Erythroblast (primary cell): Measurements from ENCODE around the gene RELT.

Experiments
- GATA1 ChIP-seq: IDR thresholded peaks from 2 replicates; pipeline ENCODE4 v1.6.1; 2011; ENCODE audit warnings: low read depth, mild to moderate bottlenecking, control low read depth, low read length, moderate library complexity
- POLR2A ChIP-seq: IDR thresholded peaks from 2 replicates; pipeline ENCODE4 v1.6.1; 2011; ENCODE audit warnings: mild to moderate bottlenecking, low read length

GRCh38 chr11:73412308-73412707 lies 36.1 kb downstream of the RELT start:
- no peak for TF ChIP-seq POLR2A
- no peak for TF ChIP-seq GATA1
